GM21367 (cell line): ENCODE data around the gene RASSF9.

Source experiments
- ATAC-seq: cut with Tn5 transposase; IDR thresholded peaks from one replicate; pipeline ENCODE4 v1.9.1; 2021; ENCODE audit not compliant: unreplicated experiment

RASSF9 gene

GRCh38 chr12:85821759-85822158 lies 14.4 kb downstream of the RASSF9 start:
- ATAC-seq: no peak

GRCh38 chr12:85821206-85821605 lies 15.0 kb downstream of the RASSF9 start:
- ATAC-seq: no peak

GRCh38 chr12:85820101-85820500 lies 16.1 kb downstream of the RASSF9 start:
- no peak for ATAC-seq

GRCh38 chr12:85814741-85815140 lies 21.5 kb downstream of the RASSF9 start:
- ATAC-seq: no peak

GRCh38 chr12:85814071-85814470 lies 22.1 kb downstream of the RASSF9 start:
- no peak for ATAC-seq

- no peak for ATAC-seq
These were observed 26.7 kb downstream of the RASSF9 start for GRCh38 chr12:85809500-85809899.

GRCh38 chr12:85807730-85808129 lies 28.5 kb downstream of the RASSF9 start:
- no peak for ATAC-seq

- no peak for ATAC-seq
These were observed 30.6 kb downstream of the RASSF9 start for GRCh38 chr12:85805654-85806053.

- ATAC-seq: no peak
These were observed 31.5 kb downstream of the RASSF9 start for GRCh38 chr12:85804663-85805062.

GRCh38 chr12:85803923-85804322 lies 32.3 kb downstream of the RASSF9 start:
- no peak for ATAC-seq

- ATAC-seq: no peak
These were observed 33.0 kb downstream of the RASSF9 start for GRCh38 chr12:85803231-85803630.

- no peak for ATAC-seq
These were observed 38.1 kb downstream of the RASSF9 start for GRCh38 chr12:85798122-85798521.

GRCh38 chr12:85796001-85796400 lies 40.2 kb downstream of the RASSF9 start:
- ATAC-seq: no peak

- ATAC-seq: no peak
These were observed 41.7 kb downstream of the RASSF9 start for GRCh38 chr12:85794531-85794930.

GRCh38 chr12:85784096-85784720 lies 52.0 kb downstream of the RASSF9 start:
- ATAC-seq: no peak

- ATAC-seq: no peak
These were observed 53.5 kb downstream of the RASSF9 start for GRCh38 chr12:85782711-85783110.

GRCh38 chr12:85781766-85782165 lies 54.4 kb downstream of the RASSF9 start:
- ATAC-seq: no peak

GRCh38 chr12:85779768-85780167 lies 56.4 kb downstream of the RASSF9 start:
- no peak for ATAC-seq

GRCh38 chr12:85775091-85775490 lies 61.1 kb downstream of the RASSF9 start:
- ATAC-seq: no peak

- ATAC-seq: no peak
These were observed 70.7 kb downstream of the RASSF9 start for GRCh38 chr12:85765453-85765869.

GRCh38 chr12:85759623-85760022 lies 76.6 kb downstream of the RASSF9 start:
- ATAC-seq: no peak

- no peak for ATAC-seq
These were observed 77.1 kb downstream of the RASSF9 start for GRCh38 chr12:85759091-85759490.

GRCh38 chr12:85755760-85756159 lies 80.4 kb downstream of the RASSF9 start:
- ATAC-seq: no peak
